Measurements from ENCODE around the gene BAD.

BAD gene

GRCh38 chr11:64232967-64233315, 51.5 kb downstream of the BAD start:
- no peak for TF ChIP-seq CTCF (IDR thresholded peaks at IDR 0.05; ENCODE audit: low read length, missing control alignments)
- DNase-seq (ENCODE audit: low read depth): no peak
- H3K4me3 ChIP-seq (replicated peaks; ENCODE audit: low read depth, low read length): no peak overlapping the region

- no peak for TF ChIP-seq CTCF (IDR thresholded peaks at IDR 0.05; ENCODE audit: low read length, missing control alignments)
- DNase-seq (ENCODE audit: low read depth): no peak
- H3K4me3 ChIP-seq (replicated peaks; ENCODE audit: low read depth, low read length): no peak overlapping the region
Measured at GRCh38 chr11:64232182-64232966, 52.1 kb downstream of the BAD start.

GRCh38 chr11:64231546-64231945, 52.9 kb downstream of the BAD start:
- no peak for TF ChIP-seq CTCF (IDR thresholded peaks at IDR 0.05; ENCODE audit: low read length, missing control alignments)
- DNase-seq (ENCODE audit: low read depth): no peak
- H3K4me3 ChIP-seq (replicated peaks; ENCODE audit: low read depth, low read length): no peak overlapping the region

- no peak for TF ChIP-seq CTCF (IDR thresholded peaks at IDR 0.05; ENCODE audit: low read length, missing control alignments)
- H3K4me3 ChIP-seq (replicated peaks; ENCODE audit: low read depth, low read length): peak overlapping the region; percentile 76
Measured at GRCh38 chr11:64230985-64231365, 53.5 kb downstream of the BAD start.

GRCh38 chr11:64230171-64230984, 54.1 kb downstream of the BAD start, which contains the start of gene DNAJC4:
Gene DNAJC4 (plus strand): TSS chr11:64230548. CDS start chr11:64230855, 307 bp downstream.
- peak within 1 kb of the TSS; percentile 76 for H3K4me3 ChIP-seq (replicated peaks; ENCODE audit: low read depth, low read length)
- peak; percentile 86 for DNase-seq (ENCODE audit: low read depth)
- no peak for TF ChIP-seq CTCF (IDR thresholded peaks at IDR 0.05; ENCODE audit: low read length, missing control alignments)

More at GRCh38 chr11:64230985-64231365, 53.5 kb downstream of the BAD start:
- DNase-seq (ENCODE audit: low read depth): no peak

GRCh38 chr11:64229744-64230170, 54.7 kb downstream of the BAD start:
- no peak for TF ChIP-seq CTCF (IDR thresholded peaks at IDR 0.05; ENCODE audit: low read length, missing control alignments)
- no peak for DNase-seq (ENCODE audit: low read depth)
- peak overlapping the region; percentile 76 for H3K4me3 ChIP-seq (replicated peaks; ENCODE audit: low read depth, low read length)

All from fibroblast of pulmonary artery (primary cell).